Endothelial cell of umbilical vein (primary cell): Measurements from ENCODE around the gene SLC30A1. TPM values are rescaled to one million over a fixed set of nuclear protein-coding genes. Genes with fewer than 3 reads are reported as not detected.

Source experiments
- BruUV-seq: library from RNA; stranded (reverse); fragments of 400-500 nt; replicated peaks from 2 replicates; lab custom pipeline; 2021; lab: Mats Ljungman, UMichigan
- CTCF ChIA-PET: fragments of 300-600, 350-600 bp; sonication (Branson Sonifier 250); formaldehyde crosslinking; loops from one replicate; lab custom pipeline; 2021; ENCODE audit warnings: antibody characterized with exemption, inconsistent platforms; lab: Charles Lee
- POLR2A ChIA-PET: fragments of 300-600, 350-600 bp; sonication (Branson Sonifier 250); formaldehyde crosslinking; loops from one replicate; lab custom pipeline; 2021; ENCODE audit warnings: antibody characterized with exemption, inconsistent platforms; lab: Charles Lee
- DNase-seq: peaks from one replicate; pipeline ENCODE4 v3.0.0-alpha.2; 2011; ENCODE audit warnings: low read depth, low spot score
- FAIRE-seq: peaks from 2 replicates; lab custom pipeline; 2011; peaks lifted over from hg19 to GRCh38; lab: Jason Lieb, UNC
- H2AFZ ChIP-seq: 2 replicates; pipeline ENCODE4 v1.6.0; 2012; ENCODE audit warnings: low read depth, low read length, control low read depth, inconsistent platforms
- H3K27ac ChIP-seq: 2 replicates; pipeline ENCODE4 v1.5.1; 2011; ENCODE audit warnings: low read depth, mild to moderate bottlenecking, control low read depth, low read length, moderate library complexity; ENCODE audit not compliant: insufficient read depth
- H3K27me3 ChIP-seq, 2 experiments: 2 replicates each; pipeline versions ENCODE4 v1.6.0 to v1.6.1; 2011; ENCODE audit warnings: low read length in 2 of 2, mixed read lengths in 1 of 2; ENCODE audit not compliant: control insufficient read depth in 2 of 2, insufficient read depth in 2 of 2
- H3K36me3 ChIP-seq, 2 experiments: 2 replicates in 1 of 2; 3 replicates in 1 of 2; pipeline ENCODE4 v1.5.1; 2011; ENCODE audit warnings: low read length in 2 of 2, mild to moderate bottlenecking in 1 of 2, moderate library complexity in 1 of 2; ENCODE audit not compliant: control insufficient read depth in 2 of 2, insufficient read depth in 2 of 2; ENCODE audit errors: extremely low read depth in 1 of 2
- H3K4me1 ChIP-seq: 3 replicates; pipeline ENCODE4 v1.5.1; 2011; ENCODE audit warnings: mild to moderate bottlenecking, low read length; ENCODE audit not compliant: control insufficient read depth, insufficient read depth; ENCODE audit errors: extremely low read depth
- H3K4me2 ChIP-seq: 2 replicates; pipeline ENCODE4 v1.6.1; 2011; ENCODE audit warnings: low read length, control low read depth, mixed read lengths; ENCODE audit not compliant: insufficient read depth
- H3K4me3 ChIP-seq, 3 experiments: fragments of 200-600 bp in 1 of 3; sonication (generic), shearing (Covaris generic) in 1 of 3; replicated peaks in 1 of 3; 2 replicates each; pipeline ENCODE4 v1.5.1; 2011 to 2016; ENCODE audit warnings: control low read depth in 3 of 3, low read length in 3 of 3, mild to moderate bottlenecking in 2 of 3, inconsistent platforms in 1 of 3, low read depth in 1 of 3, moderate library complexity in 1 of 3; ENCODE audit not compliant: insufficient read depth in 1 of 3
- H3K79me2 ChIP-seq: 2 replicates; pipeline ENCODE4 v1.6.0; 2012; ENCODE audit warnings: low read length, inconsistent platforms; ENCODE audit not compliant: control insufficient read depth, insufficient read depth
- H3K9ac ChIP-seq: replicated peaks from 2 replicates; pipeline ENCODE3; 2011; ENCODE audit warnings: low read length, control low read depth; ENCODE audit not compliant: insufficient read depth; ENCODE audit errors: extremely low read depth
- H3K9me1 ChIP-seq: replicated peaks from 3 replicates; pipeline ENCODE4 v1.6.0; 2011; ENCODE audit warnings: mild to moderate bottlenecking, low read length; ENCODE audit not compliant: control insufficient read depth, insufficient read depth; ENCODE audit errors: extremely low read depth
- H3K9me3 ChIP-seq: replicated peaks from 2 replicates; pipeline ENCODE4 v1.5.1; 2012; ENCODE audit warnings: low read length, inconsistent platforms; ENCODE audit not compliant: control insufficient read depth, insufficient read depth
- H4K20me1 ChIP-seq: replicated peaks from 2 replicates; pipeline ENCODE3; 2011; ENCODE audit warnings: mild to moderate bottlenecking, low read length; ENCODE audit not compliant: control insufficient read depth, insufficient read depth; ENCODE audit errors: extremely low read depth
- EZH2 ChIP-seq: IDR thresholded peaks from 2 replicates; pipeline ENCODE4 v1.6.1; 2012; ENCODE audit warnings: borderline replicate concordance, low read depth, mild to moderate bottlenecking, moderate library complexity, low read length, inconsistent platforms; ENCODE audit not compliant: severe bottlenecking
- FOS ChIP-seq: IDR thresholded peaks from 2 replicates; pipeline ENCODE4 v1.6.1; 2011; ENCODE audit warnings: mild to moderate bottlenecking, low read length, moderate library complexity, borderline replicate concordance; ENCODE audit not compliant: insufficient read depth
- GATA2 ChIP-seq: IDR thresholded peaks from 2 replicates; pipeline ENCODE4 v1.7.0; 2011; ENCODE audit warnings: low read depth, mild to moderate bottlenecking, moderate library complexity, mixed read lengths, low read length; ENCODE audit not compliant: insufficient read length, insufficient read depth
- JUN ChIP-seq: IDR thresholded peaks from 2 replicates; pipeline ENCODE4 v1.6.1; 2011; ENCODE audit warnings: borderline replicate concordance, low read depth; ENCODE audit not compliant: insufficient read length, insufficient read depth
- MYC ChIP-seq: IDR thresholded peaks from one replicate; pipeline ENCODE4 v1.6.1; 2011; ENCODE audit warnings: mild to moderate bottlenecking, low read depth, low read length
- POLR2A ChIP-seq: IDR thresholded peaks from 2 replicates; pipeline ENCODE4 v1.6.1; 2012; ENCODE audit warnings: low read depth, mild to moderate bottlenecking, control low read depth, low read length
- POLR2AphosphoS5 ChIP-seq: IDR thresholded peaks from 2 replicates; pipeline ENCODE4 v1.6.1; 2012; ENCODE audit warnings: low read depth, mild to moderate bottlenecking, control low read depth, low read length, moderate library complexity; ENCODE audit not compliant: insufficient read depth
- dilution Hi-C: fragments of 300-500 bp; cut with MboI; formaldehyde crosslinking; loops from one replicate; pipeline ENCODE4 v1.15.0; 2019; ENCODE audit warnings: low sequenced_read_pairs; ENCODE audit not compliant: extremely low pct_ligation_motif_present
- intact Hi-C: fragments of 100-400 bp; cut with micrococcal nuclease; formaldehyde crosslinking; loops from one replicate; pipeline ENCODE4 v1.10.0; 2022
- polyA plus RNA-seq, 4 experiments: library from polyadenylated mRNA; depleted of rRNA in 3 of 4; stranded (reverse) in 3 of 4; unstranded in 1 of 4; fragments of >200 nt; gene quantifications; 2 replicates each; pipeline versions ENCODE4 v1.2.1 to v1.2.3, GENCODE V29; 2011 to 2012; ENCODE audit warnings: missing spikeins in 1 of 4
- total RNA-seq: library from RNA; stranded (reverse); gene quantifications from 2 replicates; pipeline ENCODE4 v1.2.3, GENCODE V29; 2021
- TF ChIP-seq, protein P1 (sequence below): IDR thresholded peaks from 2 replicates; pipeline ENCODE4 v1.6.1; 2011; ENCODE audit not compliant: insufficient read depth, insufficient read length
- TF ChIP-seq, protein P2 (sequence below), 2 donors: IDR thresholded peaks; 1 replicate in 1 of 2; 2 replicates in 1 of 2; pipeline ENCODE4 v1.5.1; 2011; ENCODE audit warnings: low read length in 2 of 2, mild to moderate bottlenecking in 2 of 2, moderate library complexity in 2 of 2, control low read depth in 1 of 2, inconsistent platforms in 1 of 2, low read depth in 1 of 2; ENCODE audit not compliant: insufficient read depth in 1 of 2; ENCODE audit errors: extremely low read depth in 1 of 2

Gene SLC30A1
- total and polyA plus RNA-seq, 2 donors (not counting 3 experiments of a cell fraction or from before 2014, with no cell fraction given): 5.5 to 21.5 TPM

DNA sequence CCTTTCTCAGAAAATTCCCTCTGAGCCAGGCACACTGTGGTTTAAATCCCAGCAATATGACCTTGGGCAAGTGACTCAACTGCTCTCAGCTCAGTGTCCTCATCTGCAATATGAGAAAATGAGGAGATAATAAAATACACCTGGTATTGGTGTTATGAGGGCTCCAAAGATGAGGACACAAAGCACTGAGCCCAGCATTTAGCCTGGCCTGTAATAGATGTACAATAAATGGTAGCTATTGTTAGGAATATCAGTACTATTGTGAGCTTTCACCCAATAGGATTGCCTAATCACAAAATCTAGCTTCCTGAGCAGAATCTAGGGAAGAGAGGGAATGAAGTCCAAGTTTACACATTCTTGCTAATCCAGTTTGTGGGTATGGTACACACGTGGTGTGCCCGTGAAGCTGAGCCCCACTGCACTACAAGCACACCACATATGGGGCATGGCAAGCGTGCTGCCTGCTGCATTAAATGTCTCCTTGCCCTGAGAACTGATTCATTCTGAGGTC lies 24.3 kb upstream of the SLC30A1 start:
- Histone ChIP-seq H3K4me1 (no peaks in the 10 kb centered on the region), H3K4me2 (no peak overlapping the region), H3K27me3 (peaks cover 0 to 2% of the 10 kb centered on the region in 2 experiments), H4K20me1 (no peaks in the 10 kb centered on the region), H3K36me3 (no peaks in the 10 kb centered on the region), H3K9ac (no peak overlapping the region), H3K9me3 (no peaks in the 10 kb centered on the region), H2AFZ (no peak overlapping the region), H3K9me1 (no peaks in the 10 kb centered on the region), H3K79me2 (no peaks in the 10 kb centered on the region), H3K27ac (no peak overlapping the region), H3K4me3 (no peak overlapping the region)
- intact Hi-C loops (no loop called here), dilution Hi-C loops (no loop called here)
- FAIRE-seq: no peak
- ChIA-PET POLR2A (no interaction called here), CTCF (interaction anchor here (0.9 to 1.7 kb wide), 6 partner anchors 8 to 79 kb away, joined by 3 to 5 read pairs (median 3); no protein-coding TSS in a partner anchor)
- no peak for DNase-seq
- TF ChIP-seq POLR2AphosphoS5: no peak
- no peak for TF ChIP-seq POLR2A
- no peak for TF ChIP-seq FOS
- TF ChIP-seq, protein P1, sequence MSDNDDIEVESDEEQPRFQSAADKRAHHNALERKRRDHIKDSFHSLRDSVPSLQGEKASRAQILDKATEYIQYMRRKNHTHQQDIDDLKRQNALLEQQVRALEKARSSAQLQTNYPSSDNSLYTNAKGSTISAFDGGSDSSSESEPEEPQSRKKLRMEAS: no peak
- no peak for TF ChIP-seq EZH2
- TF ChIP-seq, protein P2, sequence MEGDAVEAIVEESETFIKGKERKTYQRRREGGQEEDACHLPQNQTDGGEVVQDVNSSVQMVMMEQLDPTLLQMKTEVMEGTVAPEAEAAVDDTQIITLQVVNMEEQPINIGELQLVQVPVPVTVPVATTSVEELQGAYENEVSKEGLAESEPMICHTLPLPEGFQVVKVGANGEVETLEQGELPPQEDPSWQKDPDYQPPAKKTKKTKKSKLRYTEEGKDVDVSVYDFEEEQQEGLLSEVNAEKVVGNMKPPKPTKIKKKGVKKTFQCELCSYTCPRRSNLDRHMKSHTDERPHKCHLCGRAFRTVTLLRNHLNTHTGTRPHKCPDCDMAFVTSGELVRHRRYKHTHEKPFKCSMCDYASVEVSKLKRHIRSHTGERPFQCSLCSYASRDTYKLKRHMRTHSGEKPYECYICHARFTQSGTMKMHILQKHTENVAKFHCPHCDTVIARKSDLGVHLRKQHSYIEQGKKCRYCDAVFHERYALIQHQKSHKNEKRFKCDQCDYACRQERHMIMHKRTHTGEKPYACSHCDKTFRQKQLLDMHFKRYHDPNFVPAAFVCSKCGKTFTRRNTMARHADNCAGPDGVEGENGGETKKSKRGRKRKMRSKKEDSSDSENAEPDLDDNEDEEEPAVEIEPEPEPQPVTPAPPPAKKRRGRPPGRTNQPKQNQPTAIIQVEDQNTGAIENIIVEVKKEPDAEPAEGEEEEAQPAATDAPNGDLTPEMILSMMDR (IDR thresholded peaks at IDR 0.05; ENCODE audit: extremely low read depth in 1 of 2, insufficient read depth in 1 of 2, low read depth in 1 of 2, low read length in 2 of 2): no peak
- no peak for TF ChIP-seq MYC
- TF ChIP-seq GATA2: no peak
- TF ChIP-seq JUN: no peak
- BruUV-seq: no TSS peak
